Measurements from ENCODE around the gene LRRC32. TPM values are rescaled to one million over a fixed set of nuclear protein-coding genes. Genes with fewer than 3 reads are reported as not detected.

The LRRC32 gene
- total RNA-seq, 2 experiments from 2014 or later: 0.32 to 4.7 TPM

- Mint-ChIP-seq H3K27me3 (no peaks in the 10 kb centered on the region), H3K27ac (no peak overlapping the region)
- CTCF ChIA-PET: no interaction called here
Measured at GRCh38 chr11:76661834-76662434, 8.6 kb downstream of the LRRC32 start.

GRCh38 chr11:76661306-76661751, 9.2 kb downstream of the LRRC32 start:
- Mint-ChIP-seq H3K4me3 (no peak overlapping the region), H3K27ac (no peak overlapping the region), H3K27me3 (no peaks in the 10 kb centered on the region), H3K9me3 (ENCODE audit: low read depth) (no peaks in the 10 kb centered on the region), H3K36me3 (no peaks in the 10 kb centered on the region), H3K4me1 (peaks cover 12% of the 10 kb centered on the region)
- no peak for ATAC-seq
- CTCF ChIA-PET: no interaction called here
- no peak for DNase-seq

More at GRCh38 chr11:76661834-76662434, 8.6 kb downstream of the LRRC32 start:
- Mint-ChIP-seq H3K36me3 (no peaks in the 10 kb centered on the region), H3K4me3 (no peak overlapping the region), H3K9me3 (ENCODE audit: low read depth) (no peaks in the 10 kb centered on the region), H3K4me1 (peaks cover 12% of the 10 kb centered on the region)
- no peak for ATAC-seq
- DNase-seq: no peak

- DNase-seq (no peak), ATAC-seq (no peak)
- no peaks in the 10 kb centered on the region for H3K27me3 Mint-ChIP-seq
- H3K9me3 Mint-ChIP-seq (ENCODE audit: low read depth): no peaks in the 10 kb centered on the region
- H3K27ac Mint-ChIP-seq: no peak overlapping the region
- no peaks in the 10 kb centered on the region for H3K36me3 Mint-ChIP-seq
- CTCF ChIA-PET: no interaction called here
- H3K4me3 Mint-ChIP-seq: no peak overlapping the region
- peaks cover 12% of the 10 kb centered on the region for H3K4me1 Mint-ChIP-seq
Measured at GRCh38 chr11:76660533-76661305, 9.8 kb downstream of the LRRC32 start.

- H3K27ac Mint-ChIP-seq: no peak overlapping the region
- CTCF ChIA-PET: no interaction called here
- no peak for DNase-seq
Measured at GRCh38 chr11:76659672-76660532, 10.6 kb downstream of the LRRC32 start.

GRCh38 chr11:76658651-76659650, 11.6 kb downstream of the LRRC32 start:
- CTCF ChIA-PET: interaction anchor here (1.0 kb wide), 1 partner anchor 36 kb away, joined by 3 read pairs; no protein-coding TSS in a partner anchor
- Mint-ChIP-seq H3K4me1 (no peaks in the 10 kb centered on the region), H3K27me3 (no peaks in the 10 kb centered on the region), H3K27ac (no peak overlapping the region), H3K9me3 (ENCODE audit: low read depth) (no peaks in the 10 kb centered on the region), H3K4me3 (no peak overlapping the region), H3K36me3 (no peaks in the 10 kb centered on the region)
- DNase-seq (no peak), ATAC-seq (no peak)

More at GRCh38 chr11:76659672-76660532, 10.6 kb downstream of the LRRC32 start:
- H3K27me3 Mint-ChIP-seq: no peaks in the 10 kb centered on the region
- no peak overlapping the region for H3K4me3 Mint-ChIP-seq
- no peaks in the 10 kb centered on the region for H3K36me3 Mint-ChIP-seq
- H3K4me1 Mint-ChIP-seq: peaks cover 8% of the 10 kb centered on the region
- no peaks in the 10 kb centered on the region for H3K9me3 Mint-ChIP-seq (ENCODE audit: low read depth)
- ATAC-seq: no peak

GRCh38 chr11:76658231-76658630, 12.3 kb downstream of the LRRC32 start:
- CTCF ChIA-PET: interaction anchor here (1.0 kb wide), 1 partner anchor 36 kb away, joined by 3 read pairs; no protein-coding TSS in a partner anchor
- DNase-seq (no peak), ATAC-seq (no peak)
- H3K4me3 Mint-ChIP-seq: no peak overlapping the region
- H3K27me3 Mint-ChIP-seq: peaks cover 1% of the 10 kb centered on the region
- no peaks in the 10 kb centered on the region for H3K9me3 Mint-ChIP-seq (ENCODE audit: low read depth)
- H3K27ac Mint-ChIP-seq: no peak overlapping the region
- H3K4me1 Mint-ChIP-seq: no peaks in the 10 kb centered on the region
- H3K36me3 Mint-ChIP-seq: no peaks in the 10 kb centered on the region

GRCh38 chr11:76657187-76658170, 13.1 kb downstream of the LRRC32 start:
- Mint-ChIP-seq H3K36me3 (no peaks in the 10 kb centered on the region), H3K27me3 (peaks cover 2% of the 10 kb centered on the region), H3K27ac (no peak overlapping the region), H3K4me1 (no peaks in the 10 kb centered on the region), H3K4me3 (no peak overlapping the region), H3K9me3 (ENCODE audit: low read depth) (no peaks in the 10 kb centered on the region)
- DNase-seq (no peak), ATAC-seq (no peak)
- CTCF ChIA-PET: interaction anchor here (0.6 kb wide), 1 partner anchor 23 kb away, joined by 3 read pairs; no protein-coding TSS in a partner anchor

GRCh38 chr11:76656571-76657081, 13.9 kb downstream of the LRRC32 start:
- H3K27ac Mint-ChIP-seq: no peak overlapping the region
- H3K27me3 Mint-ChIP-seq: peaks cover 6% of the 10 kb centered on the region
- H3K36me3 Mint-ChIP-seq: no peaks in the 10 kb centered on the region
- no peak overlapping the region for H3K4me3 Mint-ChIP-seq
- DNase-seq (no peak), ATAC-seq (no peak)
- no peaks in the 10 kb centered on the region for H3K9me3 Mint-ChIP-seq (ENCODE audit: low read depth)
- H3K4me1 Mint-ChIP-seq: no peaks in the 10 kb centered on the region
- CTCF ChIA-PET: no interaction called here

- CTCF ChIA-PET: no interaction called here
- Mint-ChIP-seq H3K27ac (no peak overlapping the region), H3K9me3 (ENCODE audit: low read depth) (no peaks in the 10 kb centered on the region), H3K27me3 (peaks cover 7% of the 10 kb centered on the region), H3K36me3 (no peaks in the 10 kb centered on the region), H3K4me3 (no peak overlapping the region), H3K4me1 (no peaks in the 10 kb centered on the region)
- DNase-seq: no peak
- no peak for ATAC-seq
Measured at GRCh38 chr11:76656050-76656531, 14.5 kb downstream of the LRRC32 start.

- no peaks in the 10 kb centered on the region for H3K4me1 Mint-ChIP-seq
- H3K4me3 Mint-ChIP-seq: no peak overlapping the region
- H3K9me3 Mint-ChIP-seq (ENCODE audit: low read depth): no peaks in the 10 kb centered on the region
- H3K27ac Mint-ChIP-seq: no peak overlapping the region
- no peak for ATAC-seq
- DNase-seq: no peak
- H3K27me3 Mint-ChIP-seq: peaks cover 10% of the 10 kb centered on the region
- CTCF ChIA-PET: no interaction called here
- H3K36me3 Mint-ChIP-seq: no peaks in the 10 kb centered on the region
Measured at GRCh38 chr11:76655501-76656049, 15.0 kb downstream of the LRRC32 start.

GRCh38 chr11:76654980-76655379, 15.6 kb downstream of the LRRC32 start:
- Mint-ChIP-seq H3K9me3 (ENCODE audit: low read depth) (no peaks in the 10 kb centered on the region), H3K36me3 (no peaks in the 10 kb centered on the region), H3K27me3 (peaks cover 14% of the 10 kb centered on the region), H3K27ac (no peak overlapping the region), H3K4me1 (no peaks in the 10 kb centered on the region), H3K4me3 (no peak overlapping the region)
- ATAC-seq (no peak), DNase-seq (no peak)
- CTCF ChIA-PET: no interaction called here

All from activated CD8-positive, alpha-beta memory T cell treated with anti-CD3 and anti-CD28 coated beads, Interleukin-2, amount 10 ng/mL, durations not matched to agents 7 days and 5 days (primary cell).